Measurements from ENCODE around the gene CLEC16A.

- no peak for TF ChIP-seq POLR2AphosphoS5 (IDR thresholded peaks at IDR 0.05)
- no peak for TF ChIP-seq CTCF (IDR thresholded peaks at IDR 0.05)
Observed at GRCh38 chr16:11123666-11124065, 179.3 kb downstream of the CLEC16A start.

All from transverse colon (tissue), 4 donors.